Activated CD8-positive, alpha-beta memory T cell treated with anti-CD3 and anti-CD28 coated beads, Interleukin-2, amount 50 U/mL, for 1 hour (primary cell): Measurements from ENCODE around the gene MROH2B.

Source experiments
- DNase-seq: peaks from one replicate; pipeline ENCODE4 v3.0.0-alpha.2; 2020; ENCODE audit errors: extremely low read depth

Gene MROH2B

DNA sequence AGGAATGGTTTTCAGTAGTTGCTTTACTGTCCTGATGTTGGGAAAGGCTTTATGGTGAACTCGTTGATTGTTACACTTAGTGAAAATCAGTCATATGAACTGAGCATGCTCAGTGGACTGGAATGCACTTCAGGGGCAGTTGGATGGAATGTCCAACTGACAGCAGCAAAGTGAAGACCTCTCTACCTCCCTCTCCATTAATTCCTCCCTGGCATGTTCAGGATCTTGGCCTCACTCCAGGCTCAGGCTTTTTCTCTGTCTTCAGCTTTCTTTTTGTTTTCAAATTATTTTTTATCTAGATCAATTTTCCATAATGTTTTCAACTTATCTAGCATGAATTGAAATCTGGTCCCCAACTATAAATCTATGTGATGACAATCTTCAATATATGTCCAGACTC lies at the start of gene MROH2B:
TSS of gene MROH2B (minus strand) at position 101 of the 400 bp plus-strand sequence. CDS start 490 bp downstream, outside the sequence.
- no peak for DNase-seq

DNA sequence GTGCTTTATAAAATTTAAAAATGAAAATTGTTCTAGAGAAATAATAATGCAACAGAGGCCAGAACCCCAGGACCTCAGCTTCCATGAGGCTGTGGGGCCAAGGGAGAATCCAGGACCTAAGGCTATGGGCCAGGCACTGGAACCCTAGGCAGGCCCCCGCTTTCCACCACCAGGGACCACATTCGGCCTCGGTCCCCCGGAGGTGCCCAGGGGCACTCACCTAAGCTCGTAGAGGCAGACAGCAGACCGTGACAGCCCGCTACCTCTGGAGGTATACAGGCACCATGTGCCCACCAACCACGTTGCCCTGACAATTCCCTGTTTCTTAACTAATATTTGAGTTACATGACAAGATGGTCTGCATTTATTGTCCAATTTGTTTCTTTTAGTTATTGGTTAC lies 49.5 kb upstream of the MROH2B start:
- DNase-seq = no peak

GRCh38 chr5:41118177-41118576 lies 47.0 kb upstream of the MROH2B start:
- no peak for DNase-seq

DNA sequence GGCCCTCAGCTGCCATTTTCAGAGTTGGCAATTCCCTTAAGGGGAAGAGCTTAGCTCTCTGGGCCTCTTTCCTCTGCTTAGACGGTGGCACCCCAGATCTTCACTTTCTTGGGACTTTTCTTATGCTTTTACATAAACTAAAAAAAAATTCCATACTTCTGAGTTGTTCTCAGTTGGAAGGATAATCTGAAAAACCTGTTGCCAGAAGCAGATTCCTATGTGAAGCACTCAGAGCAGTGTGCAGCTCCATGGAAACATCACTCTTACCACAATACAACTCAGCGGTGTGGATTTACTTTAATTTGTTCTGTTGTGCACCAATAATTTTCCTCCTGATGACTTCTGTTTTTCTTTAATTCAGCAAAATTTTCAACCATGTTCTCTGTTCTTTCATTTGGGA lies 44.1 kb upstream of the MROH2B start:
- no peak for DNase-seq

DNA sequence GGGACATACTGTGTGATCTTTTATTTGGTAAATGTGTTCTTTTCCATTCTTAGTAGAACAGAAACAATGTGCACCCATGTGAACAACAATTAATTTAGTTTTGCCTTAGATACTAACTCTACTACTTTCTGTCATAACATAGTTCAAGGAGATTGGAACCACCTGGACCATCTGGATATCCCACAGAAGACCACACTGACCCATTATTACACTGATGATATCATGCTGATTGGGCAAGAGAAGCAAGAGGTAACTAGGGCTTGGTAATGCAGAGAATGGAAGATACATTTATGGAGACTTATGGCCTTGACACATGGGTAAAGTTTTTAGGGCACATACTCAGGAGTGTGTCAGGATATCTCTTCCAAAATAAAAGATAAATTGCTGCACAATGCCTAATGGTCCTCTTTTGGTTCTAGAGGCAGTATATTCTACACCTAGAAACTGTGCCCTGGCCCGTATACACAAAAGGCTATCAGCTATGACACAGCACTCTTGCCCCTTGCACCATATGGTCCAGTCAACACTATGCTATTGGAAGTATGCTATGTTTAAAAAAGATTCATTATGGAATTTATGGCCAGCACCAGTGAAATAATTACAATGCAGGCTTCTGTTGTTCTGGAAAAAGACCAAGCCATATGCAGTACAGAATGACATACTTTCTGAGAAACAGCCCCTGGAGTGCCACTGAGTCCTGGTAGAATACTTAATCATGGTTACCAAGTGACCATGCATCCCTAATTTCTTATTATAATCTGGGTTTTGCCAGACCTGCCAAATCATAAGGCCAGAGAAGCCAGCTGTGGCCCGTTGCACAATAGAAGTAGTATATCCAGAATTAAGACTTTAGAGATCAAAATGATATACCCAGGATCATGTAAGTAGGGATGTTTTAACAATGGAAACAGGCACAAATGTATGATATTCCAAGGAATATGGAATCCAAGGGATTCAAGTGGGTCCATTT lies 41.6 kb upstream of the MROH2B start:
- DNase-seq = no peak

GRCh38 chr5:41109186-41109585 lies 38.0 kb upstream of the MROH2B start:
- no peak for DNase-seq

- DNase-seq = no peak
These were observed 31.2 kb upstream of the MROH2B start for GRCh38 chr5:41102341-41102740.

DNA sequence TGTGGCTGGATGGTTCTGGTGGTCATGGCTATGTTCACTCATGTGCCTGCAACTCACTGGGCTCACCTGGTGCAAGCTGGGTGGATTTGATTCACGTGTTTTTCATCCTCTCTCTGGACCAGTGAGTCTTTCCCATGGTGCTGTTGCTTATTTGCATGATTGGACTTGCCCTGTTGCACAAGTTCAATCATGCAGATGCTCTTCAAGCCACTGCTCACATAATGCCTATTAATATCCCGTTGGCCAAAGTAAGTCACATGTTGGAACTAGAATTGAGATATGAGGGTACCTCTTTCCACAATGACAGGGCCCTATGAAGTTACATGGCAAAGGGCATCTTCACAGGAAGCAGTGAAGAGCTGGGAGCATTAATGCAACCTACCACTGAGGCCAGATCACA lies 26.5 kb upstream of the MROH2B start:
- DNase-seq = no peak

GRCh38 chr5:41095324-41096101 lies 24.4 kb upstream of the MROH2B start:
- DNase-seq = no peak

GRCh38 chr5:41094871-41095270 lies 23.7 kb upstream of the MROH2B start:
- DNase-seq = no peak

DNA sequence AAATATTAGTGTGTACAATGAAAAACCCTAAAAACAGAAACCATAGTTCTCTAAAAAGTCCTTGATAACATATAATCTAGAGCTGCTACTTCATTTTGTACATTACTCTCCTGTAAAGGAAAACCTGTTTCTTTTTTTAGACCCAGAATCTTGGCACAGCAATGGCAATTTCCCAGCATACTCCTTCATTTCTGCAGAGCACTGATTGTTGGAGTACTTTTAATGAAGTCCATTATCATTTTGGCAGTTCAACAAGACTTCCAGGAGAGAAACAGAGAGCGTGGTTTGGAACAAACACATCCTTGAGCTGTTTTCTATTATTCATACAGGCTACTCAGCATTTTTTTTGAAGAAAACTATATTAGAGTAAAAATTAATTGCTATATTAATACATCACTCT lies 22.7 kb upstream of the MROH2B start:
- no peak for DNase-seq

GRCh38 chr5:41087461-41087860 lies 16.3 kb upstream of the MROH2B start:
- DNase-seq = no peak

- DNase-seq = no peak
These were observed 12.2 kb upstream of the MROH2B start for GRCh38 chr5:41083306-41083705.

- no peak for DNase-seq
These were observed 833 bp upstream of the MROH2B start for GRCh38 chr5:41071975-41072374.

DNA sequence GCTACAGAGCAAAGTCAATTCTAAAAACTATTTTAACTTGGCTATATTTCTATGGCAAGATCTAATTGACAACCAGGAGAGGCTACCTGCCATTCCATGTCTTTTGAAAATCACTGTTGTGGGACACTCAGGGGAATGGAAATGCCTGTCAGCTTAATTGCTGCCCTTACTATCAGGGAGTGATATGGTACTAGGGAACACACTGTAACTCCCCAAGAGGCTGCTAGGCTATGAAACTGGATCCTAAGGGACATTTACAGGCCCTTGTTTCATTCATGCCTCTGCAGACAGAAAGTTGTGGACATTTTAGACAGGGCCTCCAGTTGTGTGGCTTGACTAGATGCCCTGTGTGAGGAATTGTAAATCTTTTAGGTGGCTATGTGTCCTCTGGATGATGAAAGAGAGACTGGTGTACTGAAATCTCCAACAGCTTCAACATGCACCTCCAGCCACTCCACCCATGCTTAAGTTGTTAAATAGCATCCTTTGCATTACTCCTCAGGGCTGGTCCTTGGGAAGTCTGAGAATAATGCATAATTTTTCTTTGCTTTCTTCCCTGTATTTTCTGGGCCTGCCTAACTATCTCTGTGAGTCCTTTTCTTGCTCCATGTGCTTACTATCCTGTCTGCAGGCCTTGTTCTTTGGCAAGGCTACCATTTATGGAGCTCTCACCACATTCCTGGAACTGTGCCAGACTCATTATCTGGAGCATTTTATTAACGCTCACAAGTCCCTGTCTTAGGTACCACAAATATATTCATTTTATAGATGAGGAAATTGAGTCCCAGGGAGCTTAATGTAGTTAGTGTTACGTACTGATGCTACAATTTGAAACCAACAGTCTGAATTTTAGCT lies 3.2 kb downstream of the MROH2B start:
- no peak for DNase-seq

- no peak for DNase-seq
These were observed 5.3 kb downstream of the MROH2B start for GRCh38 chr5:41065691-41066335.

- no peak for DNase-seq
These were observed 13.2 kb downstream of the MROH2B start for GRCh38 chr5:41057940-41058339.

GRCh38 chr5:41057231-41057630 lies 13.9 kb downstream of the MROH2B start:
- DNase-seq = no peak

GRCh38 chr5:41048986-41049385 lies 22.2 kb downstream of the MROH2B start:
- no peak for DNase-seq

DNA sequence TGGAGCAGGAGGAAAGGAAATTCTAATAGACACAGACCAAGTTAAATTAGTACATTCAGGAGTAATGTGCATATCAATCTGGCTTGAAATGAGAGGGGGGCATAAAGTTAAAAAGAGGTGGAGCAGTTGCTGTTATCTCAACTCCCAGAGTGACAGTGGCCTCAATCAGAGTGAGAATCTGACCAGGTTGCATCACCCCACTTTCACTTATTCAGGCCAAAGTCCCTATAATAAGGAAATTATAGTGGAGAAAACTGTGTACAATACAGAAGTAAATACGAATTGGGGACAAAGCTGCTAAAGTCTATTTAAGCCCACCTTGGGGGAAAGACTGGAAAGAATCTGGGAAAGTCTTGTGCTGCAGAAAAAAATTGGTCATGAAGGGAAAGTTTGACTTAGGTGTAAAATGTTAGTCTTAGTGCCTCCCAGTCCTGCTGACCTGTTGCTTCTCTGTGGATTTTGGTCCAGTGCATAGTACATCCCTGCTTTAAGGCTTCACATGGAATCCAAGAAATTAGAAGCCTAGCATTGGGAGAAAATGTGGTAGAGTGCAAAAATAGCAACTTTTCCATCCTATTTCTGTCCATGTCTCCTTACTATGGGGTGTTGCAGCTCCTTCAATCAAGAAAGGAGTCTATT lies 27.9 kb downstream of the MROH2B start:
- no peak for DNase-seq

DNA sequence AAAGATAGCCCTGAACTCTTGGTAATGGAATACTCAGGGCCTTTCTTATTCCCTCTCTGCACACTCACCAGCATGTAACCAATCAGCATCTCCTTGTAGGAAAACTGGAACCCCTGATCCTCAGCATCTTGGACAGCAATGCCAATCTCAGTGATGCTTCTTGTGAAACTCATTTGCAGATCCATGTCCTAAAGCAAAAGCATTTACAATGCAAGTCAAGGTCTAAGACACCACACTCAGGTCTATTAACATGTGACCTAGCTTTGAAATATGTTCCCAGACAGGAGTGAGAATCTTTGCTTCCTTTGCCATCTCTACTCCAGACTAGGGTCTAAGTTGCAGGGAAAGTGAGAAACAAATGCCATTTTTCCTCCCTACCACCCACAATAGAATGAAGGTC lies 38.2 kb downstream of the MROH2B start:
- no peak for DNase-seq
